ENCODE results near the gene TFAP2C. TPM values are rescaled to one million over a fixed set of nuclear protein-coding genes. Genes with fewer than 3 reads are reported as not detected.

Gene TFAP2C
- total RNA-seq = not detected in 2 replicates

GRCh38 chr20:56628873-56629463, at the start of gene TFAP2C:
TSS of gene TFAP2C (plus strand) at chr20:56629306. CDS start at chr20:56629545, 239 bp downstream.

Other genes starting within 250 kb of the TFAP2C start
- gene AURKA, start 237.1 kb upstream of the TFAP2C start, total RNA-seq = 9.6 and 88.8 TPM in 2 replicates
- gene CSTF1, start 236.7 kb upstream of the TFAP2C start, total RNA-seq = 25.9 and 33.7 TPM in 2 replicates
- 0.28 and 2.9 TPM in 2 replicates for gene CASS4, start 217.0 kb upstream of the TFAP2C start, total RNA-seq
- 85.7 and 99.5 TPM in 2 replicates for gene RTF2, start 160.7 kb upstream of the TFAP2C start, total RNA-seq
- under 0.01 TPM in 1 of 2 replicates, not detected in the other for gene FAM209A, start 104.6 kb upstream of the TFAP2C start, total RNA-seq
- not detected in 2 replicates for gene FAM209B, start 96.1 kb upstream of the TFAP2C start, total RNA-seq